Trophoblast cell (in vitro differentiated cells and primary cell): Measurements from ENCODE around the gene SMO.
A peak's percentile ranks its signal among the peaks of the same experiment; 100 is the strongest.
"Not testable (repeated sequence)": the region's sequence is repeated elsewhere in the genome, so short reads cannot be mapped to it uniquely, and the experiment has no call there.

Experiments used
- DNase-seq, 2 donors: peaks; one replicate each; pipeline ENCODE4 v3.0.0-alpha.2; 2016
- H2AFZ ChIP-seq: 2 replicates; pipeline ENCODE4 v1.6.1; 2013; ENCODE audit warnings: low read length, moderate library complexity, mild to moderate bottlenecking; ENCODE audit not compliant: insufficient read depth, poor library complexity
- H2AK5ac ChIP-seq: 2 replicates; pipeline ENCODE4 v1.6.1; 2013; ENCODE audit warnings: mild to moderate bottlenecking, low read length
- H2BK120ac ChIP-seq: 2 replicates; pipeline ENCODE4 v1.6.1; 2013; ENCODE audit warnings: low read length, mild to moderate bottlenecking, moderate library complexity; ENCODE audit not compliant: insufficient read depth, poor library complexity
- H2BK12ac ChIP-seq: 2 replicates; pipeline ENCODE4 v1.6.1; 2013; ENCODE audit warnings: mild to moderate bottlenecking, low read length, moderate library complexity
- H2BK5ac ChIP-seq: 2 replicates; pipeline ENCODE4 v1.6.1; 2013; ENCODE audit warnings: low read length, low read depth, moderate library complexity, mild to moderate bottlenecking; ENCODE audit not compliant: poor library complexity
- H3K14ac ChIP-seq: 2 replicates; pipeline ENCODE4 v1.6.1; 2013; ENCODE audit warnings: mild to moderate bottlenecking, low read length
- H3K18ac ChIP-seq: 2 replicates; pipeline ENCODE4 v1.6.1; 2013; ENCODE audit warnings: mild to moderate bottlenecking, low read length
- H3K23ac ChIP-seq: 2 replicates; pipeline ENCODE4 v1.6.1; 2013; ENCODE audit warnings: low read length
- H3K27ac ChIP-seq: 2 replicates; pipeline ENCODE4 v1.5.1; 2013; ENCODE audit warnings: low read depth, mild to moderate bottlenecking, inconsistent platforms, low read length, moderate library complexity
- H3K27me3 ChIP-seq: 2 replicates; pipeline ENCODE4 v1.6.1; 2013; ENCODE audit warnings: inconsistent platforms, mild to moderate bottlenecking, low read length, moderate library complexity; ENCODE audit not compliant: insufficient read depth
- H3K36me3 ChIP-seq, 2 experiments: 1 replicate in 1 of 2; 2 replicates in 1 of 2; pipeline ENCODE4 v1.6.1; 2013; ENCODE audit warnings: low read length in 2 of 2, mild to moderate bottlenecking in 2 of 2, moderate library complexity in 1 of 2; ENCODE audit not compliant: insufficient read depth in 2 of 2, control insufficient read depth in 1 of 2
- H3K4ac ChIP-seq: 2 replicates; pipeline ENCODE4 v1.6.1; 2013; ENCODE audit warnings: low read depth, mild to moderate bottlenecking, low read length, moderate library complexity
- H3K4me1 ChIP-seq, 2 experiments: 1 replicate in 1 of 2; 2 replicates in 1 of 2; pipeline ENCODE4 v1.6.1; 2013; ENCODE audit warnings: low read length in 2 of 2, mild to moderate bottlenecking in 2 of 2, moderate library complexity in 1 of 2; ENCODE audit not compliant: insufficient read depth in 2 of 2, control insufficient read depth in 1 of 2
- H3K4me2 ChIP-seq: 2 replicates; pipeline ENCODE4 v1.6.1; 2013; ENCODE audit warnings: inconsistent platforms, mild to moderate bottlenecking, low read length, moderate library complexity
- H3K4me3 ChIP-seq: 2 replicates; pipeline ENCODE4 v1.5.1; 2013; ENCODE audit warnings: mild to moderate bottlenecking, low read depth, low read length, inconsistent platforms
- H3K79me1 ChIP-seq: one replicate; pipeline ENCODE4 v1.6.1; 2013; ENCODE audit warnings: low read length
- H3K79me2 ChIP-seq: 2 replicates; pipeline ENCODE4 v1.6.1; 2013; ENCODE audit warnings: low read length, mild to moderate bottlenecking; ENCODE audit not compliant: control insufficient read depth, insufficient read depth, poor library complexity
- H3K9ac ChIP-seq: 2 replicates; pipeline ENCODE4 v1.6.1; 2013; ENCODE audit warnings: mild to moderate bottlenecking, low read length
- H3K9me3 ChIP-seq: 2 replicates; pipeline ENCODE4 v1.6.1; 2013; ENCODE audit warnings: low read depth, mild to moderate bottlenecking, control low read depth, inconsistent platforms, low read length; ENCODE audit not compliant: insufficient read depth
- H4K12ac ChIP-seq: 2 replicates; pipeline ENCODE4 v1.6.1; 2013; ENCODE audit warnings: low read depth, mild to moderate bottlenecking, low read length, moderate library complexity
- H4K8ac ChIP-seq: 2 replicates; pipeline ENCODE4 v1.6.1; 2013; ENCODE audit warnings: low read depth, mild to moderate bottlenecking, low read length, moderate library complexity
- H4K91ac ChIP-seq: one replicate; pipeline ENCODE4 v1.6.1; 2013; ENCODE audit warnings: low read depth, mild to moderate bottlenecking, low read length, moderate library complexity
- WGBS: extraction: QIAGEN DNeasy Blood & Tissue Kit; methylation state at CpG from one replicate; pipeline ENCODE4 v1.1.7; 2013; ENCODE audit warnings: missing lambda C conversion rate; ENCODE audit not compliant: insufficient read length, insufficient coverage; ENCODE audit errors: extremely low coverage; 5-methylcytosine and 5-hydroxymethylcytosine counted together

The SMO gene

GRCh38 chr7:129212596-129212995 lies 24.2 kb downstream of the SMO start:
- peaks cover 7% of the 10 kb centered on the region for H3K9me3 ChIP-seq
- H2BK12ac ChIP-seq = no peak overlapping the region
- H4K8ac ChIP-seq = no peak overlapping the region
- no peak overlapping the region for H2AK5ac ChIP-seq
- H3K9ac ChIP-seq = no peak overlapping the region
- no peak overlapping the region for H3K18ac ChIP-seq
- no CpG with 5 or more reads among the region's 4 CpGs for WGBS
- no peak overlapping the region for H3K23ac ChIP-seq
- H2AFZ ChIP-seq = no peak overlapping the region
- DNase-seq = no peak
- H3K36me3 ChIP-seq = peaks cover 42 to 44% of the 10 kb centered on the region in 2 experiments
- H3K27me3 ChIP-seq = no peaks in the 10 kb centered on the region
- no peak overlapping the region for H3K4ac ChIP-seq
- no peak overlapping the region for H2BK120ac ChIP-seq
- H3K14ac ChIP-seq = no peak overlapping the region
- H4K91ac ChIP-seq = no peak overlapping the region
- H3K79me1 ChIP-seq = no peaks in the 10 kb centered on the region
- H3K4me3 ChIP-seq = no peak overlapping the region
- H3K27ac ChIP-seq = no peak overlapping the region
- H3K4me1 ChIP-seq = peaks cover 0 to 4% of the 10 kb centered on the region in 2 experiments
- no peaks in the 10 kb centered on the region for H3K79me2 ChIP-seq
- no peak overlapping the region for H3K4me2 ChIP-seq
- H2BK5ac ChIP-seq = no peak overlapping the region
- H4K12ac ChIP-seq = no peak overlapping the region

GRCh38 chr7:129213828-129214227 lies 25.4 kb downstream of the SMO start:
- peaks cover 7% of the 10 kb centered on the region for H3K9me3 ChIP-seq
- WGBS = no CpG with 5 or more reads among the region's 15 CpGs
- H3K4ac ChIP-seq = no peak overlapping the region

GRCh38 chr7:129215691-129216090 lies 27.3 kb downstream of the SMO start:
- not testable (repeated sequence) for H3K79me2 ChIP-seq, H3K18ac ChIP-seq, DNase-seq, H3K27ac ChIP-seq, H3K4me3 ChIP-seq, H3K9me3 ChIP-seq, H3K9ac ChIP-seq, H4K91ac ChIP-seq, H2BK12ac ChIP-seq, H3K4ac ChIP-seq, H3K23ac ChIP-seq, H2AK5ac ChIP-seq, H4K12ac ChIP-seq, H3K14ac ChIP-seq, H2AFZ ChIP-seq, H3K27me3 ChIP-seq, H3K4me2 ChIP-seq, H4K8ac ChIP-seq, H3K79me1 ChIP-seq, H2BK120ac ChIP-seq, H2BK5ac ChIP-seq, H3K4me1 ChIP-seq
- H3K36me3 ChIP-seq = peaks cover 25 to 26% of the 10 kb centered on the region in 2 experiments
- no CpG with 5 or more reads among the region's 15 CpGs for WGBS

More at GRCh38 chr7:129213828-129214227, 25.4 kb downstream of the SMO start:
- H4K91ac ChIP-seq = no peak overlapping the region
- no peak overlapping the region for H3K23ac ChIP-seq
- H3K36me3 ChIP-seq = peaks cover 37 to 39% of the 10 kb centered on the region in 2 experiments
- DNase-seq = peak; percentile 81 to 82
- H2BK5ac ChIP-seq = no peak overlapping the region
- no peak overlapping the region for H3K9ac ChIP-seq
- H3K79me2 ChIP-seq = no peaks in the 10 kb centered on the region
- no peak overlapping the region for H3K18ac ChIP-seq
- no peak overlapping the region for H2AK5ac ChIP-seq
- H4K12ac ChIP-seq = no peak overlapping the region
- H3K27me3 ChIP-seq = no peaks in the 10 kb centered on the region
- peaks cover 0 to 4% of the 10 kb centered on the region in 2 experiments for H3K4me1 ChIP-seq
- no peak overlapping the region for H4K8ac ChIP-seq
- H2AFZ ChIP-seq = no peak overlapping the region
- H3K79me1 ChIP-seq = no peaks in the 10 kb centered on the region
- H3K14ac ChIP-seq = no peak overlapping the region
- no peak overlapping the region for H2BK120ac ChIP-seq
- no peak overlapping the region for H3K4me2 ChIP-seq
- no peak overlapping the region for H3K27ac ChIP-seq
- no peak overlapping the region for H2BK12ac ChIP-seq
- no peak overlapping the region for H3K4me3 ChIP-seq

- not testable (repeated sequence) for H4K12ac ChIP-seq, H2BK120ac ChIP-seq, H3K9ac ChIP-seq, H3K79me2 ChIP-seq, H2AFZ ChIP-seq, H3K23ac ChIP-seq, H3K27me3 ChIP-seq, H3K4me2 ChIP-seq, H2BK5ac ChIP-seq, H3K4me1 ChIP-seq, H3K14ac ChIP-seq, H2AK5ac ChIP-seq, H4K91ac ChIP-seq, H3K4me3 ChIP-seq, H3K4ac ChIP-seq, H3K27ac ChIP-seq, H2BK12ac ChIP-seq, H3K18ac ChIP-seq, H4K8ac ChIP-seq, H3K9me3 ChIP-seq, H3K79me1 ChIP-seq, DNase-seq
- WGBS = no CpG with 5 or more reads among the region's 34 CpGs
- peaks cover 20 to 21% of the 10 kb centered on the region in 2 experiments for H3K36me3 ChIP-seq
Observed at GRCh38 chr7:129216101-129216715, 27.8 kb downstream of the SMO start.
